ENCODE data around the gene MKKS. TPM values are rescaled to one million over a fixed set of nuclear protein-coding genes. Genes with fewer than 3 reads are reported as not detected.
A peak's percentile ranks its signal among the peaks of the same experiment; 100 is the strongest.

Gene MKKS
- total RNA-seq, 1 donor from 2014 or later = 22.3 TPM

DNA sequence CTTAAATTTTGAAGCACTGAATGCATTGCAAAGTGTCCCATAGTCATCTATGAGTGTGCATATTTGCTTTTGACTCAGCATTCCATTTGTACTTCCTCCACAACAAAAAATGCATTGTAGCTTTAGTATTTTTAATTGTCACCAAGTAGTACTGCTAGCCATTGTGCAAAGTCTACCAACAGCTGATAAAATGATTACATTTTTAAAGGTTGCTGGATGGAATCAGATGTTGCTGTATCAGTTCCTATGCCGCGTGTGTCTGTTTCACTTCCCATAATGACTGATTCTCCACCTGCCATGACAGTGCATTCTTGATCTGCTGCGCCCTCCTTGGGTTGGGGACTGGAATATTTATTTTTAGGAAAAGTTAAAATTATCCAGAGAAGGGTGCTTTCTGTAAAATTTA, 42.3 kb upstream of the MKKS start:
- H3K36me3 Mint-ChIP-seq (ENCODE audit: low read depth) = peaks cover 4% of the 10 kb centered on the region
- no peak for DNase-seq (ENCODE audit: low read depth, low spot score)
- H3K9me3 Mint-ChIP-seq = no peaks in the 10 kb centered on the region
- no peaks in the 10 kb centered on the region for H3K27me3 Mint-ChIP-seq (ENCODE audit: low read depth)
- TF ChIP-seq, protein P1, sequence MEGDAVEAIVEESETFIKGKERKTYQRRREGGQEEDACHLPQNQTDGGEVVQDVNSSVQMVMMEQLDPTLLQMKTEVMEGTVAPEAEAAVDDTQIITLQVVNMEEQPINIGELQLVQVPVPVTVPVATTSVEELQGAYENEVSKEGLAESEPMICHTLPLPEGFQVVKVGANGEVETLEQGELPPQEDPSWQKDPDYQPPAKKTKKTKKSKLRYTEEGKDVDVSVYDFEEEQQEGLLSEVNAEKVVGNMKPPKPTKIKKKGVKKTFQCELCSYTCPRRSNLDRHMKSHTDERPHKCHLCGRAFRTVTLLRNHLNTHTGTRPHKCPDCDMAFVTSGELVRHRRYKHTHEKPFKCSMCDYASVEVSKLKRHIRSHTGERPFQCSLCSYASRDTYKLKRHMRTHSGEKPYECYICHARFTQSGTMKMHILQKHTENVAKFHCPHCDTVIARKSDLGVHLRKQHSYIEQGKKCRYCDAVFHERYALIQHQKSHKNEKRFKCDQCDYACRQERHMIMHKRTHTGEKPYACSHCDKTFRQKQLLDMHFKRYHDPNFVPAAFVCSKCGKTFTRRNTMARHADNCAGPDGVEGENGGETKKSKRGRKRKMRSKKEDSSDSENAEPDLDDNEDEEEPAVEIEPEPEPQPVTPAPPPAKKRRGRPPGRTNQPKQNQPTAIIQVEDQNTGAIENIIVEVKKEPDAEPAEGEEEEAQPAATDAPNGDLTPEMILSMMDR (conservative IDR thresholded peaks at IDR 0.05) = no peak
- H3K4me3 Mint-ChIP-seq = no peak overlapping the region
- H3K4me1 Mint-ChIP-seq = peaks cover 24% of the 10 kb centered on the region
- no peak overlapping the region for H3K27ac Mint-ChIP-seq (ENCODE audit: unreplicated experiment)

DNA sequence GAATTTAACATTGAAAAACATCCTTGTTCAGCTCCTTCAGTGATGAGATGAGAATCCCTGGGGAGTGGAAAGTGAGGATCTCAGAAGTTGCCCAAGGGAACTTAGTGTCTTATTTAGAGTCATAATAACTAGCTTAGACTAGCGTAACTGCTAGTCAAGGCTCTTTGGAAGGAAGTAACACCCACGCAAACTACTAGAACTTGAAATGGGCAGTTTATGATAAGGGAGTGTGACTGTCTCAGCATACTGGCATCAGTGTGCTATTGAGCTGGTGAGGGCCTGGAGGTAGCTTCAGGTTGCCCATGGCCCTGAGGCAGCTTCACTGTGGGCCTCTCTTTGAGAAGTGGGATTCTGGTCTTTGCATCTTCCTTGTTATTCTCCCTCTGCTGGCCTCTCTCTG, 41.2 kb upstream of the MKKS start:
- peaks cover 30% of the 10 kb centered on the region for H3K4me1 Mint-ChIP-seq
- peaks cover 4% of the 10 kb centered on the region for H3K36me3 Mint-ChIP-seq (ENCODE audit: low read depth)
- TF ChIP-seq, protein P1 (conservative IDR thresholded peaks at IDR 0.05) = no peak
- no peak overlapping the region for H3K27ac Mint-ChIP-seq (ENCODE audit: unreplicated experiment)
- H3K27me3 Mint-ChIP-seq (ENCODE audit: low read depth) = no peaks in the 10 kb centered on the region
- H3K9me3 Mint-ChIP-seq = no peaks in the 10 kb centered on the region
- DNase-seq (ENCODE audit: low read depth, low spot score) = no peak
- H3K4me3 Mint-ChIP-seq = no peak overlapping the region

DNA sequence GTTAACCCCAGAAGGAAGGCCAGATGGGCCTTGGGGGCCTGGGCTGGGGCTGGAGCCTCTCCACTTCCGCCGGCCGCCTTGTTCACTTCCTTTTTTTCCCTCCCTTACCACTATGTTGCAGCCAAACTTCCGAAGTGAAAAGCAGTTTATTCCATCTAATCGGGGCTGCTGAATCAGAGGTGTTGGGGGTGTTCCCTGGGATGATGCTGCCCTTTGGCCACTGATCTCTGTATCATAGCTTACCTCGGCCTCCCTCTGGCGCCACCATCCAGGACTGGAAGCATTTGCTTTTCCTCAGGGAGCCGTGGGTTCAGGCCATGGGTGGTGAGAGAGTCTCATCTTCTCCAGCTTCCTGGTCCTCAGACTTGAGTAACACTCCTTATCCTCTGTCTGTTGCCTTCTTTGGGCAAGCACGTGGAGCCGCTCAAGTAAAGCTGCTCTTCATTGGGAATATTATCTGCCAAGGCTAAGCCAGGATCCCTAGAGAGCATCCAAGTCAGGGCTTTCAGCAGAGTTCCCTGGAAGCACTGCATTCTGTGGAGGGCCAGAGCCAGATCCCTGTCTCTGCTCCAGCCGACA, 40.7 kb upstream of the MKKS start:
- TF ChIP-seq, protein P1 (conservative IDR thresholded peaks at IDR 0.05) = no peak
- Mint-ChIP-seq H3K4me1 (peaks cover 36% of the 10 kb centered on the region), H3K27ac (ENCODE audit: unreplicated experiment) (peak overlapping the region; percentile 31), H3K36me3 (ENCODE audit: low read depth) (peaks cover 4% of the 10 kb centered on the region), H3K4me3 (no peak overlapping the region), H3K9me3 (no peaks in the 10 kb centered on the region), H3K27me3 (ENCODE audit: low read depth) (no peaks in the 10 kb centered on the region)
- no peak for DNase-seq (ENCODE audit: low read depth, low spot score)

DNA sequence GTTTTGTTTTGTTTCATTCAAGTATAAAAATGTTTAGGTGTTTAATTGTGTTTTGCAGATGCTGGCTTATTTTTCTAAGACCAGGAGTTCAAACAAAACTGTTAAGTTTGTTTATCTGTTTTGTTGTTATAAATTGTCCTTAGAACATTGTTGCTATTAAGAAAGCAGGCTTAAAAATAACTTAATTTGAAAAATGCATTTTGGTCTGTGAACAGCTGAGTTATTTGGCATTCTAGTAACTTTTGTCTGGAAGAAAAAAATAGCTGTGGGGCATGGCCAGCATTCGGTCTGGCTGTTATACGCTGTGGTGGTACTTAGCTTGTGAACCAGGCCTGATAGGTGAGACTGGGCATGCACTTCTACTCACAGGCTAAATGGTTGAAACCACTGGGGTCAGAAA, 38.8 kb upstream of the MKKS start:
- Mint-ChIP-seq H3K27ac (ENCODE audit: unreplicated experiment) (no peak overlapping the region), H3K4me1 (peaks cover 44% of the 10 kb centered on the region), H3K36me3 (ENCODE audit: low read depth) (peaks cover 4% of the 10 kb centered on the region), H3K4me3 (no peak overlapping the region), H3K9me3 (no peaks in the 10 kb centered on the region), H3K27me3 (ENCODE audit: low read depth) (no peaks in the 10 kb centered on the region)
- TF ChIP-seq, protein P1 (conservative IDR thresholded peaks at IDR 0.05) = no peak
- no peak for DNase-seq (ENCODE audit: low read depth, low spot score)

DNA sequence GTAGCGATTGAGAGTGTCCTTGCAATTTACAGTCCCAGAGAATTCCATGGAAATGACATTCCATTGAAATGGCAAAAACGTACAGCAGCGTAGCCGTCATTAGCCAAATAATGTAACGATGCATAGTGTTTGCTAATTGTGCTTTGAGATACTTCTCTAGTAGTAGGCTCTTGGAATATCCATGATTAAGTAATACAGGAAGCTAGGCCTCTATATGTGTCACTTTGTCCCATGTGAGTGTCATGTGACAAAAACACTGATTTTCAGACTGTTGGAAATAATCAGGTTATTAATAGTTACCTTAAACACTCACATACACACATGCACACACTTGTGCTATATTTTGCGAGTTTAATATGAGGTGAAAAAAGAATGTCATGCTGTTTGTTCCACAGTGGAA, 36.3 kb upstream of the MKKS start:
- Mint-ChIP-seq H3K4me1 (peaks cover 67% of the 10 kb centered on the region), H3K36me3 (ENCODE audit: low read depth) (peaks cover 4% of the 10 kb centered on the region), H3K27ac (ENCODE audit: unreplicated experiment) (peak overlapping the region; percentile 75), H3K27me3 (ENCODE audit: low read depth) (no peaks in the 10 kb centered on the region), H3K4me3 (peak overlapping the region; percentile 28), H3K9me3 (no peaks in the 10 kb centered on the region)
- no peak for DNase-seq (ENCODE audit: low read depth, low spot score)
- TF ChIP-seq, protein P1 (conservative IDR thresholded peaks at IDR 0.05) = no peak
